Urinary bladder (tissue), 4 donors: Measurements from ENCODE around the gene CFAP119. TPM values are rescaled to one million over a fixed set of nuclear protein-coding genes. Genes with fewer than 3 reads are reported as not detected.
"Not testable (repeated sequence)": the region's sequence is repeated elsewhere in the genome, so short reads cannot be mapped to it uniquely, and the experiment has no call there.

Experiments used
- DNase-seq: peaks from one replicate; pipeline ENCODE4 v3.0.0-alpha.2; 2015; ENCODE audit errors: extremely low spot score
- H3K27ac ChIP-seq: one replicate; pipeline ENCODE4 v1.5.1; 2013; ENCODE audit warnings: low read depth, mild to moderate bottlenecking, moderate library complexity
- H3K36me3 ChIP-seq: one replicate; pipeline ENCODE4 v1.6.1; 2013; ENCODE audit warnings: mild to moderate bottlenecking, moderate library complexity; ENCODE audit not compliant: insufficient read depth
- H3K4me1 ChIP-seq: one replicate; pipeline ENCODE4 v1.6.1; 2013; ENCODE audit warnings: mild to moderate bottlenecking, moderate library complexity; ENCODE audit not compliant: insufficient read depth
- H3K4me3 ChIP-seq: one replicate; pipeline ENCODE4 v1.5.1; 2013; ENCODE audit warnings: low read depth, low read length
- WGBS: extraction: QIAGEN DNeasy Blood & Tissue Kit; methylation state at CpG from one replicate; pipeline ENCODE4 v1.1.7; 2013; 5-methylcytosine and 5-hydroxymethylcytosine counted together
- polyA plus RNA-seq: library from polyadenylated mRNA; stranded (reverse); fragments of 200-250 nt; gene quantifications from one replicate; pipeline ENCODE4 v1.2.3, GENCODE V29; 2013
- total RNA-seq: library from RNA; depleted of rRNA; stranded (reverse); fragments of >200 nt; gene quantifications from one replicate; pipeline ENCODE4 v1.2.3, GENCODE V29; 2014
- donor health status: healthy with polysubstance abuse.
- donor health status: healthy.

The CFAP119 gene
- 1.3 TPM for total RNA-seq
- polyA plus RNA-seq: 3.1 TPM

- Histone ChIP-seq H3K36me3 (peaks cover 2% of the 10 kb centered on the region), H3K27ac (peak within 1 kb of the TSS; percentile 90), H3K4me3 (peak within 1 kb of the TSS; percentile 75), H3K4me1 (no peaks in the 10 kb centered on the region)
- WGBS: under 1% methylated on average over 60 of the region's 60 CpGs
- peak; percentile 97 for DNase-seq
Observed at GRCh38 chr16:30761928-30762902, at the start of gene CFAP119, which contains the start of gene RNF40. CFAP119 (minus strand) TSS chr16:30762062; CDS start chr16:30761748, 314 bp downstream. RNF40 (plus strand) TSS chr16:30762322; CDS start chr16:30762546, 224 bp downstream.

- not testable (repeated sequence) for H3K36me3 ChIP-seq, DNase-seq, H3K4me3 ChIP-seq, H3K4me1 ChIP-seq, H3K27ac ChIP-seq
- 80% methylated on average over 5 of the region's 5 CpGs for WGBS
Observed at GRCh38 chr16:30809675-30810074, 47.8 kb upstream of the CFAP119 start.

- not testable (repeated sequence) for H3K4me1 ChIP-seq, DNase-seq, H3K27ac ChIP-seq, H3K4me3 ChIP-seq, H3K36me3 ChIP-seq
- WGBS: 50% methylated on average over 5 of the region's 5 CpGs
Observed at GRCh38 chr16:30808890-30809426, 47.1 kb upstream of the CFAP119 start.

GRCh38 chr16:30808146-30808545, 46.3 kb upstream of the CFAP119 start:
- WGBS: 91% methylated on average over 5 of the region's 5 CpGs
- no peak overlapping the region for H3K27ac ChIP-seq
- H3K4me3 ChIP-seq: no peak overlapping the region
- DNase-seq: no peak
- H3K4me1 ChIP-seq: no peaks in the 10 kb centered on the region
- no peaks in the 10 kb centered on the region for H3K36me3 ChIP-seq

- H3K4me1 ChIP-seq: no peaks in the 10 kb centered on the region
- no peak for DNase-seq
- 1% methylated on average over 62 of the region's 62 CpGs for WGBS
Observed at GRCh38 chr16:30805370-30806169, 43.7 kb upstream of the CFAP119 start.

GRCh38 chr16:30805056-30805369, 43.2 kb upstream of the CFAP119 start:
- no peaks in the 10 kb centered on the region for H3K4me1 ChIP-seq
- WGBS: 38% methylated on average over 8 of the region's 8 CpGs
- no peak overlapping the region for H3K27ac ChIP-seq
- no peak for DNase-seq
- no peaks in the 10 kb centered on the region for H3K36me3 ChIP-seq
- H3K4me3 ChIP-seq: peak overlapping the region; percentile 58

More at GRCh38 chr16:30805370-30806169, 43.7 kb upstream of the CFAP119 start:
- H3K4me3 ChIP-seq: peak overlapping the region; percentile 58
- H3K27ac ChIP-seq: peak overlapping the region; percentile 79
- H3K36me3 ChIP-seq: no peaks in the 10 kb centered on the region

- no peak for DNase-seq
- WGBS: 71% methylated on average over 3 of the region's 3 CpGs
- Histone ChIP-seq H3K4me1 (no peaks in the 10 kb centered on the region), H3K36me3 (no peaks in the 10 kb centered on the region), H3K27ac (no peak overlapping the region), H3K4me3 (no peak overlapping the region)
Observed at GRCh38 chr16:30802936-30803335, 41.1 kb upstream of the CFAP119 start.

- no peak overlapping the region for H3K4me3 ChIP-seq
- H3K36me3 ChIP-seq: no peaks in the 10 kb centered on the region
- WGBS: 71% methylated on average over 8 of the region's 8 CpGs
- DNase-seq: no peak
- no peak overlapping the region for H3K27ac ChIP-seq
- H3K4me1 ChIP-seq: no peaks in the 10 kb centered on the region
Observed at GRCh38 chr16:30797670-30798309, 35.9 kb upstream of the CFAP119 start.

- no peak overlapping the region for H3K27ac ChIP-seq
- H3K4me1 ChIP-seq: no peaks in the 10 kb centered on the region
- H3K36me3 ChIP-seq: no peaks in the 10 kb centered on the region
- no peak overlapping the region for H3K4me3 ChIP-seq
- no peak for DNase-seq
- WGBS: 87% methylated on average over 3 of the region's 3 CpGs
Observed at GRCh38 chr16:30794634-30795033, 32.8 kb upstream of the CFAP119 start.

- no peak overlapping the region for H3K4me3 ChIP-seq
- no peak for DNase-seq
- H3K36me3 ChIP-seq: no peaks in the 10 kb centered on the region
- WGBS: 84% methylated on average over 7 of the region's 7 CpGs
- H3K27ac ChIP-seq: no peak overlapping the region
- no peaks in the 10 kb centered on the region for H3K4me1 ChIP-seq
Observed at GRCh38 chr16:30793508-30794069, 31.7 kb upstream of the CFAP119 start.

- Histone ChIP-seq H3K4me1 (no peaks in the 10 kb centered on the region), H3K27ac (peak overlapping the region; percentile 55), H3K36me3 (no peaks in the 10 kb centered on the region), H3K4me3 (peak overlapping the region; percentile 97)
- WGBS: 32% methylated on average over 11 of the region's 11 CpGs
- DNase-seq: no peak
Observed at GRCh38 chr16:30787613-30788378, 25.9 kb upstream of the CFAP119 start.

GRCh38 chr16:30786936-30787612, 25.2 kb upstream of the CFAP119 start, which contains the start of gene ZNF629:
ZNF629 (minus strand) TSS chr16:30787205; CDS start chr16:30784482, 2,723 bp downstream.
- Histone ChIP-seq H3K36me3 (no peaks in the 10 kb centered on the region), H3K4me1 (no peaks in the 10 kb centered on the region), H3K27ac (peak within 1 kb of the TSS; percentile 55), H3K4me3 (peak within 1 kb of the TSS; percentile 97)
- DNase-seq: peak; percentile 66
- WGBS: under 1% methylated on average over 37 of the region's 37 CpGs
